ENCODE results near the gene ARFIP2.

- TF ChIP-seq EZH2 (IDR thresholded peaks at IDR 0.05; ENCODE audit: low read length, unreplicated experiment) (no peak), EZH2phosphoT487 (IDR thresholded peaks at IDR 0.05; ENCODE audit: borderline replicate concordance, low read length) (no peak), CTCF (conservative IDR thresholded peaks at IDR 0.05; ENCODE audit: low read depth, low read length) (no peak)
Measured at GRCh38 chr11:6480299-6480914, 724 bp downstream of the ARFIP2 start.
